ENCODE data around the gene PUM1. TPM values are rescaled to one million over a fixed set of nuclear protein-coding genes. Genes with fewer than 3 reads are reported as not detected.
"Not testable (repeated sequence)": the region's sequence is repeated elsewhere in the genome, so short reads cannot be mapped to it uniquely, and the experiment has no call there.

PUM1 gene
- total RNA-seq, 2 donors from 2014 or later, result 80.3 to 120 TPM

DNA sequence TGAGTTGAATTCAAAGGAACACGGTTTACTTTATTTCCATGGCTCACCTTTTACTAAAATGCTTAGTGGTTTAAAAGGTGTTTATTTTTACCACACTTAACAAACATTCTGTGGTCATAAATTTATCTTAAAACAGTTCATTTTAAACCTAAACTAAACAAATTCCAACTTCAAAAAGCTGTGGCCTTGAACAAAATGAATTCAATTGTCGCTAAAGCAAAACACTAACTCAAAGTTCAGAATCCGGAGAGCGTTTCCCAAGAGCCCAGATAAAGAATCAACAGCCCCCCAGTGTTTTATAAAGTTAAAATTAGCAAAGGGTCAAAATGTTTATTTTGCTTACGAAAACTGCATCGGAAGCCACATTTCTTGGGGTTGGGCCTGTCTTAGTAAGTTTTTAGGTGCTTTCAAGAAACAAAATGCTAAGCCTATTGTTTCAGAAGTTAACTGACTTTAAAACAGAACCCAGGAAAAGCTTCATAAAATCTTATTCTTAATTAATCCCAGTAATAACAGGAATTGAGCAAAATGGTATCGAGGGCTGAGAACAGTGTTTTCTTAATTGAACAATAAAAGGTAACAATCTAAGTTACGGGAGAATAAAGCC lies 1.3 kb downstream of the PUM1 start:
- Histone ChIP-seq H3K4me3 (peak overlapping the region; percentile 62 to 75), H3K9me3 (no peaks in the 10 kb centered on the region), H3K4me1 (replicated peaks) (peaks cover 11% of the 10 kb centered on the region), H3K27ac (peak overlapping the region; percentile 96 to 99), H3K36me3 (peaks cover 0 to 2% of the 10 kb centered on the region in 2 donors), H3K27me3 (replicated peaks; ENCODE audit: insufficient read depth) (no peaks in the 10 kb centered on the region)
- intact Hi-C loops (cut with DNase I), result loop anchor here (5.0 to 10.0 kb wide), 4 partner anchors 92 to 269 kb away; no protein-coding TSS in a partner anchor
- under 1% methylated on average over 8 of the region's 8 CpGs for WGBS
- DNase-seq (ENCODE audit: low spot score), result no peak
- TF ChIP-seq POLR2A (IDR thresholded peaks at IDR 0.05) (no peak), POLR2AphosphoS5 (IDR thresholded peaks at IDR 0.05) (no peak)
- TF ChIP-seq, protein P1, sequence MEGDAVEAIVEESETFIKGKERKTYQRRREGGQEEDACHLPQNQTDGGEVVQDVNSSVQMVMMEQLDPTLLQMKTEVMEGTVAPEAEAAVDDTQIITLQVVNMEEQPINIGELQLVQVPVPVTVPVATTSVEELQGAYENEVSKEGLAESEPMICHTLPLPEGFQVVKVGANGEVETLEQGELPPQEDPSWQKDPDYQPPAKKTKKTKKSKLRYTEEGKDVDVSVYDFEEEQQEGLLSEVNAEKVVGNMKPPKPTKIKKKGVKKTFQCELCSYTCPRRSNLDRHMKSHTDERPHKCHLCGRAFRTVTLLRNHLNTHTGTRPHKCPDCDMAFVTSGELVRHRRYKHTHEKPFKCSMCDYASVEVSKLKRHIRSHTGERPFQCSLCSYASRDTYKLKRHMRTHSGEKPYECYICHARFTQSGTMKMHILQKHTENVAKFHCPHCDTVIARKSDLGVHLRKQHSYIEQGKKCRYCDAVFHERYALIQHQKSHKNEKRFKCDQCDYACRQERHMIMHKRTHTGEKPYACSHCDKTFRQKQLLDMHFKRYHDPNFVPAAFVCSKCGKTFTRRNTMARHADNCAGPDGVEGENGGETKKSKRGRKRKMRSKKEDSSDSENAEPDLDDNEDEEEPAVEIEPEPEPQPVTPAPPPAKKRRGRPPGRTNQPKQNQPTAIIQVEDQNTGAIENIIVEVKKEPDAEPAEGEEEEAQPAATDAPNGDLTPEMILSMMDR (IDR thresholded peaks at IDR 0.05), result no peak

DNA sequence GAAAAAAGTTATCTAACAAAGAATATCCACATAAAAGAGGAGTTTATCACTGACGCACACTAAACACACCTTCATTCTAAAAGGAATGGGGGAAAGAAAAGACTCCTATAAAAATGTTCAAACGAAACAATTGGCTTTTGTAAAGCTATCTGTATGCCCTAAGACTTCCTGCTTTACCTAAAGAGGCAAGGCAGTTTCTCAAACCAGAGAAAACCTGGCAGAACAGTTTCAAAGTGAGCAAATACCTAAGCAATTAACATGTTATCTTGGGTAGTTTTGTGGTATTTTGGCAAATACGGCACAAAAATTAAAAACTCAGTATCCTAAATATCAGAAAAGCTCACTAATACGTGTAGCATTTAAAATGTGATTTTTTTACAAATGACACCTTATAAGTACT lies 1.9 kb downstream of the PUM1 start:
- 3% methylated on average over 4 of the region's 4 CpGs for WGBS

DNA sequence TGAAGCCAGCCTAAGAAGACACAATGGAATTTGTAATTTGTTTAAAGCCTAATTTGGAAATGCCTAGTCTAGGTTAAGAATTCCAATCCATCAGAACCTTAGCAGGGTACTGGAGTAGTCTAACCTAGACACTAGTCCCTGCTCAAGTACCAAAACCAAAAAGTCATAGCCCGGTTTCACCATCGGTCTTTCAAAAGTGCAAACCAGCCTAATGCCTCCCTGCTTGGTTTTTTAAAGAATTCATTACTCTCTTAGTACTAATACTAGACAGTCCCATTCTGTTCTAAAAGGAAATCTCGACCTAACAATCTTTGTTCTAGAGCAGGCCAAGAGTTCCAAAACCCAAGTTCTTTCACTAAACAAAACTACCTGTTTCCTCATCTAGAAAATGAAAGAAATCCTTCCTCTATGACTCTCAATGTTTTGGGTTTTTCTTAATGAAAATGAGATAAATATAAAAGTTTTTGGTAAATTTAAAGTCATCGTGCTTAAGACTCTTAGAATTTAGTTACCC lies 2.6 kb downstream of the PUM1 start:
- peaks cover 0 to 4% of the 10 kb centered on the region in 2 donors for H3K36me3 ChIP-seq
- 45% methylated on average over 4 of the region's 4 CpGs for WGBS
- TF ChIP-seq POLR2A (IDR thresholded peaks at IDR 0.05) (no peak), POLR2AphosphoS5 (IDR thresholded peaks at IDR 0.05) (no peak)
- TF ChIP-seq, protein P1 (IDR thresholded peaks at IDR 0.05), result no peak
- H3K4me1 ChIP-seq (replicated peaks), result peaks cover 11% of the 10 kb centered on the region
- H3K9me3 ChIP-seq, result no peaks in the 10 kb centered on the region
- intact Hi-C loops (cut with DNase I), result loop anchor here (5.0 to 10.0 kb wide), 4 partner anchors 91 to 268 kb away; no protein-coding TSS in a partner anchor
- no peak for DNase-seq (ENCODE audit: low spot score)
- no peak overlapping the region for H3K4me3 ChIP-seq
- peak overlapping the region; percentile 96 to 99 for H3K27ac ChIP-seq
- H3K27me3 ChIP-seq (replicated peaks; ENCODE audit: insufficient read depth), result no peaks in the 10 kb centered on the region

More for the DNA sequence above, 1.9 kb downstream of the PUM1 start:
- H3K36me3 ChIP-seq, result peaks cover 0 to 4% of the 10 kb centered on the region in 2 donors
- H3K27ac ChIP-seq, result peak overlapping the region; percentile 96 to 99
- H3K27me3 ChIP-seq (replicated peaks; ENCODE audit: insufficient read depth), result no peaks in the 10 kb centered on the region
- H3K9me3 ChIP-seq, result no peaks in the 10 kb centered on the region
- intact Hi-C loops (cut with DNase I), result loop anchor here (5.0 to 10.0 kb wide), 4 partner anchors 91 to 269 kb away; no protein-coding TSS in a partner anchor
- peak overlapping the region; percentile 62 to 75 for H3K4me3 ChIP-seq
- TF ChIP-seq POLR2AphosphoS5 (IDR thresholded peaks at IDR 0.05), result peak; percentile 57
- no peak for TF ChIP-seq POLR2A (IDR thresholded peaks at IDR 0.05)
- TF ChIP-seq, protein P1 (IDR thresholded peaks at IDR 0.05), result no peak
- peaks cover 11% of the 10 kb centered on the region for H3K4me1 ChIP-seq (replicated peaks)
- no peak for DNase-seq (ENCODE audit: low spot score)

DNA sequence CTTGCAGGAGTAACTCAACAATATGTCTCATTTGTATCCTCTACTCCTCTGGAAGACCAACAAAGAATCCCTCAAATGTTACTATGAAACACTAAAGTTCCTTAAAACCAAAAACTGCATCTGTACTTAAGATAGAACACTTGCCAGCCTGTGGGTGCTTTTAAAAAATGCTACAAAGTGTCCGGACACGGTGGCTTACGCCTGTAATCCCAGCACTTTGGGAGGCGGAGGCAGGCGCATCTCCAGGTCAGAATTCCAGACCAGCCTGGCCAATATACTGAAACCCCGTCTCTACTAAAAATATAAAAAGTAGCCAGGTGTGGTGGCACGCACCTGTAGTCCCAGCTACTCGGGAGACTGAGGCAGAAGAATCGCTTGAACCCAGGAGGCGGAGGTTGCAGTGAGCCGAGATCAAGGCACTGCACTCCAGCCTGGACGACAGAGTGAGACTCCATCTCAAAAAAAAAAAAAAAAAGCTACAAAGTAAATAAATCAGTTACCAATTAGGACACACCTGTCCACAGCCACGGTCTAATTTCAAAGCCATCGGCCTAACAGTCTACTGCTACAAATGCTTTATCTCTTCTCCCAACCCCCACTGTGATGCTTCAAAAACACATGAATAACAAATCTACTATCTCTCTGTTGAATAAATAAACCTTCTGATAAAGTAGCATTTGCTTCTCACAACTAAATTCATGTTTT lies 3.2 kb downstream of the PUM1 start:
- peak overlapping the region; percentile 96 to 99 for H3K27ac ChIP-seq

DNA sequence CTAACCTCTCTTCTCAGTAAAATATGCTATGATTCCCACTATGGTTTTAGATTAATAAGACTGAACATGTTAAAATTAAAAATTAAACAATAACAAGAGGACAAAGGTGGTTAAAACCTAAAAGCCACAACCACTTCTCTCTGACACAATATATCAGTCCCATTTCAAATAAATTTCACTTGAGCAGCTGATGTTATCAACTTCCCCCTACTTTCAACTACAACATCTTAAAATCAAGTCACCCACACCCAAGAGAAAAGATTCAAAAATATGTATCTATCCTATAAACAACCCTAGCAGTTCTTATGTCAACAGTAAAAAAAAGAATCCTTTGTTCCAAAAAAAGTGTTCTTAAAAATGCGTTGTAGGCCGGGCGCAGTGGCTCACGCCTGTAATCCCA lies 7.5 kb downstream of the PUM1 start:
- 60% methylated on average over 4 of the region's 4 CpGs for WGBS
- peaks cover 5% of the 10 kb centered on the region for H3K4me1 ChIP-seq (replicated peaks)

More for the DNA sequence above, 3.2 kb downstream of the PUM1 start:
- H3K9me3 ChIP-seq; H3K4me3 ChIP-seq; H3K27me3 ChIP-seq (replicated peaks; ENCODE audit: insufficient read depth); H3K36me3 ChIP-seq; DNase-seq (ENCODE audit: low spot score): not testable (repeated sequence)
- WGBS, result 56% methylated on average over 14 of the region's 14 CpGs
- H3K4me1 ChIP-seq (replicated peaks), result peaks cover 11% of the 10 kb centered on the region
- intact Hi-C loops (cut with DNase I), result loop anchor here (5.0 to 10.0 kb wide), 4 partner anchors 90 to 268 kb away; no protein-coding TSS in a partner anchor

More for the DNA sequence above, 7.5 kb downstream of the PUM1 start:
- intact Hi-C loops (cut with DNase I), result no loop called here
- H3K27ac ChIP-seq, result no peak overlapping the region
- no peak overlapping the region for H3K4me3 ChIP-seq
- H3K9me3 ChIP-seq, result no peaks in the 10 kb centered on the region
- TF ChIP-seq, protein P1 (IDR thresholded peaks at IDR 0.05), result no peak
- TF ChIP-seq POLR2A (IDR thresholded peaks at IDR 0.05), result no peak
- H3K27me3 ChIP-seq (replicated peaks; ENCODE audit: insufficient read depth), result no peaks in the 10 kb centered on the region
- no peak for DNase-seq (ENCODE audit: low spot score)
- peaks cover 0 to 4% of the 10 kb centered on the region in 2 donors for H3K36me3 ChIP-seq

Data from prostate gland (tissue), 2 donors.